ENCODE results near the gene SMIM10.
"Not testable (repeated sequence)": the region's sequence is repeated elsewhere in the genome, so short reads cannot be mapped to it uniquely, and the experiment has no call there.

The SMIM10 gene

GRCh38 chrX:135015523-135016245 is 24.9 kb downstream of the SMIM10 start:
- no peak for DNase-seq (ENCODE audit: low spot score)

GRCh38 chrX:135019890-135020289 is 29.1 kb downstream of the SMIM10 start:
- not testable (repeated sequence) for DNase-seq (ENCODE audit: low spot score)

- not testable (repeated sequence) for DNase-seq (ENCODE audit: low spot score)
These were observed 33.0 kb downstream of the SMIM10 start for GRCh38 chrX:135023791-135024190.

GRCh38 chrX:135024526-135024925 is 33.7 kb downstream of the SMIM10 start:
- DNase-seq (ENCODE audit: low spot score): no peak

GRCh38 chrX:135030207-135030963 is 39.6 kb downstream of the SMIM10 start:
- not testable (repeated sequence) for DNase-seq (ENCODE audit: low spot score)

- not testable (repeated sequence) for DNase-seq (ENCODE audit: low spot score)
These were observed 50.6 kb downstream of the SMIM10 start for GRCh38 chrX:135041149-135042123.

All from left forelimb (tissue), 1 donor.